ENCODE data around the gene CILP.

DNA sequence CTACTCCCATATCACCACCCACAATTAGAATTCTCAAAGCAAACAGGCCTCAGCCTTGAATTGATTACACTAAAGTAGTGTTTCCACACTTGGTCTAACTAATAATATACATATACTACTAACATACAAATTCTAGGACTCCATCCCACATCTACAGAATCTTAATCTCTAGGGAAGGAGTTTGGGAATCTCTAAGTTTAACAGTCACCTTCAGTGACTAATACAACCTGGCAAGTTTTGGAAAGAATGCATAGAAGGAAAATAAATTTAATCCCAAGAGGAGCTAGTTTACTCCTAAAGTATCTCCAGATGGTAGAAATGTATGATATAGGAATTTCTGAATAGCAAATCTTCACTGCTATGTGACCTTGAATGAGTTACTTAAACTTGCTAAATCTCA, 35.2 kb downstream of the CILP start:
- TF ChIP-seq FOXM1 (IDR thresholded peaks at IDR 0.05; ENCODE audit: borderline replicate concordance) (no peak), CTBP1 (IDR thresholded peaks at IDR 0.05; ENCODE audit: borderline replicate concordance) (no peak), BHLHE40 (IDR thresholded peaks at IDR 0.05; ENCODE audit: borderline replicate concordance) (no peak), SP1 (IDR thresholded peaks at IDR 0.05) (no peak), SUZ12 (IDR thresholded peaks at IDR 0.05) (no peak), HDGF (IDR thresholded peaks at IDR 0.05; ENCODE audit: borderline replicate concordance) (no peak), ARNT (IDR thresholded peaks at IDR 0.05) (no peak), L3MBTL2 (conservative IDR thresholded peaks at IDR 0.05) (no peak), FOXA1 (IDR thresholded peaks at IDR 0.05) (no peak), FOXK2 (IDR thresholded peaks at IDR 0.05) (no peak)

Measured in HEK293T (cell line).